ENCODE results near the gene UNC119B. TPM values are rescaled to one million over a fixed set of nuclear protein-coding genes. Genes with fewer than 3 reads are reported as not detected.
A peak's percentile ranks its signal among the peaks of the same experiment; 100 is the strongest.

UNC119B gene
- total and polyA plus RNA-seq, 5 donors from 2014 or later = 6.6 to 10.9 (median 8.9) TPM

DNA sequence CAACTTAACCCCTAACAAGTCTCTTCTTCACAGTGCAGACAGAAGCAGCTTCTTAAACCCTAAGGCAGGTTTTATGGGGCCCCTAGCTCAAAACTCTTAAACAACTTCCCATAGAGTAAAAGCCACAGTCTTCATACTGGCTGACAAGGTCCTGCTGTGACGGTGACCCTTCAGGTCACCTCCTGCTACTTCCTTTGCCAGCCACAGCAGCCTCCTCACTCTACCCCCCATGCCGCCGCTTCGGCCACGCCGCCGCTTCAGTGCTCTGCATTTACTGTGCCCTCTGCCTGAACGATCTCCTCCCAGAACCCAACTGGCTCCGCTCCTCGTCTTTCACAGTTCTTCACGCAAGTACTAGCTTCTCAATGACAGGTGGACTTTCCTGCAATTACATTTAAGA lies 60.8 kb downstream of the UNC119B start:
- H3K4me1 ChIP-seq (ENCODE audit: control insufficient read depth, insufficient read depth, low read length, poor library complexity, severe bottlenecking) = no peaks in the 10 kb centered on the region
- no peak overlapping the region for H3K4me3 ChIP-seq (ENCODE audit: low read depth, low read length)
- no peaks in the 10 kb centered on the region for H3K27me3 ChIP-seq (ENCODE audit: control insufficient read depth, insufficient read depth, low read length)
- no peak overlapping the region for H3K4me3 Mint-ChIP-seq
- peaks cover 0 to 1% (median 0%) of the 10 kb centered on the region in 7 donors for H3K9me3 Mint-ChIP-seq
- peak overlapping the region in 2 of 3 donors; percentile 49 to 87 for H3K27ac Mint-ChIP-seq
- no peaks in the 10 kb centered on the region for H3K27me3 Mint-ChIP-seq
- H3K36me3 Mint-ChIP-seq = peaks cover 33% of the 10 kb centered on the region
- H3K36me3 ChIP-seq (ENCODE audit: control insufficient read depth, insufficient read depth, low read length) = peaks cover 65% of the 10 kb centered on the region
- H3K9me3 ChIP-seq (ENCODE audit: control insufficient read depth in 2 of 2, low read length in 2 of 2) = no peaks in the 10 kb centered on the region
- no peak overlapping the region for H3K27ac ChIP-seq (ENCODE audit: insufficient read depth, low read length, poor library complexity, severe bottlenecking)
- DNase-seq (no peak), ATAC-seq (ENCODE audit: low read depth in 2 of 2) (no peak)
- peaks cover 0 to 19% (median 1%) of the 10 kb centered on the region in 4 donors for H3K4me1 Mint-ChIP-seq

Other genes with a start within 250 kb of the UNC119B start
- gene SRSF9, start 240.7 kb upstream of the UNC119B start, total RNA-seq = 138 TPM
- 100 to 1,000 TPM; 167 to 193 (median 191) TPM for gene SRSF9, start 240.7 kb upstream of the UNC119B start, polyA plus RNA-seq
- gene DYNLL1, start 214.3 kb upstream of the UNC119B start, total RNA-seq = 99.0 TPM
- gene DYNLL1, start 214.3 kb upstream of the UNC119B start, polyA plus RNA-seq = 100 to 1,000 TPM; 480 to 692 (median 547) TPM
- 11.5 TPM for gene COQ5, start 181.3 kb upstream of the UNC119B start, total RNA-seq
- gene COQ5, start 181.3 kb upstream of the UNC119B start, polyA plus RNA-seq = 10 to 100 TPM; 40.4 to 67.4 (median 45.9) TPM
- gene RNF10, start 176.1 kb upstream of the UNC119B start, total RNA-seq = 434 TPM
- 100 to 1,000 TPM; 106 to 150 (median 114) TPM for gene RNF10, start 176.1 kb upstream of the UNC119B start, polyA plus RNA-seq
- 32.3 TPM for gene POP5, start 129.1 kb upstream of the UNC119B start, total RNA-seq
- gene POP5, start 129.1 kb upstream of the UNC119B start, polyA plus RNA-seq = 10 to 100 TPM; 71.2 to 88.4 (median 79.0) TPM
- gene CABP1, start 69.8 kb upstream of the UNC119B start, total RNA-seq = not detected
- gene CABP1, start 69.8 kb upstream of the UNC119B start, polyA plus RNA-seq = not detected
- gene MLEC, start 23.3 kb upstream of the UNC119B start, total RNA-seq = 28.2 TPM
- gene MLEC, start 23.3 kb upstream of the UNC119B start, polyA plus RNA-seq = 10 to 100 TPM; 41.0 to 61.4 (median 44.7) TPM
- gene ACADS, start 15.4 kb downstream of the UNC119B start, total RNA-seq = 10.9 TPM
- 10 to 100 TPM; 26.6 to 29.8 (median 27.4) TPM for gene ACADS, start 15.4 kb downstream of the UNC119B start, polyA plus RNA-seq
- gene SPPL3, start 193.9 kb downstream of the UNC119B start, total RNA-seq = 46.7 TPM
- 10 to 100 TPM; 15.5 to 34.0 (median 20.5) TPM for gene SPPL3, start 193.9 kb downstream of the UNC119B start, polyA plus RNA-seq